ENCODE results near the gene AXL. TPM values are rescaled to one million over a fixed set of nuclear protein-coding genes. Genes with fewer than 3 reads are reported as not detected.
A peak's percentile ranks its signal among the peaks of the same experiment; 100 is the strongest.

The AXL gene
- total and polyA plus RNA-seq, 2 of the 13 experiments (the other 11 are each of a cell fraction or from before 2014, with no cell fraction given), result 0.71 to 5.9 TPM

DNA sequence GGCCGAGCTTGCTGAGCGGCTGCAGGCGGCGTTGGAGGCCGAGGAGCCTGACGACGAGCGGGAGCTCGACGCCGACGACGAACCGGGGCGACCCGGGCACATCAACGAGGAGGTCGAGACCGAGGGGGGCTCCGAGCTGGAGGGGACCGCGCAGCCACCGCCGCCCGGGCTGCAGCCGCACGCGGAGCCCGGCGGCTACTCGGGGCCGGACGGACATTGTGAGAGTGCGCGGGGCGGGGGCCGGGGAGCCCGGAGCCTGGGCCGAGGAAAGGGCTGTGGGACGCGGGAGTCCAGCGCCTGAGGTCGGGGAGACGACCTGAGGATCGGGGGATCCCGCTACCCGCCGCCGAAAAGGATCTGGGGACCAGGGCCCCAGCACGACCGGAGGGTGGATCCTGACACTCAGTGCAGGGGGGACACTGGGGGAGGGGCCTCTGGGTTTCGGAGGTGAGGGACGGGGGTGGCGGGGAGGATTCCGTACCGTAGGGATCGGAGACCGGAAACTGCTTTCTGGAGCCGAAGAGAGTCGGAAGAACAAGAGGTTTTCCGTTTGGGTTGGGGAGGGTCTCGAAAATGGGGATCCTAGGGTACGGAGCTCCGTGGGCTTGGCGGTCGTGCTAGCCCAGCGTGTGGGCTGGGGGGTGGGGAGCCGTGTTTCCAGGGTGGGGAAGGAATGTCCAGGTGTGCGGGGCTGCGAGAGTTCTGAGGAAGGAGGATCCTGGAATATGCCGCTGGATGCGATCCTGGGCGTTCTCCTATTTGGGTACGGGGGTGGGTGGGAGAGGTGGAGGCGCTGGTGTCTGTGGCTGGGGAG is 45.8 kb downstream of the AXL start (continued):
- TF ChIP-seq, protein P1, sequence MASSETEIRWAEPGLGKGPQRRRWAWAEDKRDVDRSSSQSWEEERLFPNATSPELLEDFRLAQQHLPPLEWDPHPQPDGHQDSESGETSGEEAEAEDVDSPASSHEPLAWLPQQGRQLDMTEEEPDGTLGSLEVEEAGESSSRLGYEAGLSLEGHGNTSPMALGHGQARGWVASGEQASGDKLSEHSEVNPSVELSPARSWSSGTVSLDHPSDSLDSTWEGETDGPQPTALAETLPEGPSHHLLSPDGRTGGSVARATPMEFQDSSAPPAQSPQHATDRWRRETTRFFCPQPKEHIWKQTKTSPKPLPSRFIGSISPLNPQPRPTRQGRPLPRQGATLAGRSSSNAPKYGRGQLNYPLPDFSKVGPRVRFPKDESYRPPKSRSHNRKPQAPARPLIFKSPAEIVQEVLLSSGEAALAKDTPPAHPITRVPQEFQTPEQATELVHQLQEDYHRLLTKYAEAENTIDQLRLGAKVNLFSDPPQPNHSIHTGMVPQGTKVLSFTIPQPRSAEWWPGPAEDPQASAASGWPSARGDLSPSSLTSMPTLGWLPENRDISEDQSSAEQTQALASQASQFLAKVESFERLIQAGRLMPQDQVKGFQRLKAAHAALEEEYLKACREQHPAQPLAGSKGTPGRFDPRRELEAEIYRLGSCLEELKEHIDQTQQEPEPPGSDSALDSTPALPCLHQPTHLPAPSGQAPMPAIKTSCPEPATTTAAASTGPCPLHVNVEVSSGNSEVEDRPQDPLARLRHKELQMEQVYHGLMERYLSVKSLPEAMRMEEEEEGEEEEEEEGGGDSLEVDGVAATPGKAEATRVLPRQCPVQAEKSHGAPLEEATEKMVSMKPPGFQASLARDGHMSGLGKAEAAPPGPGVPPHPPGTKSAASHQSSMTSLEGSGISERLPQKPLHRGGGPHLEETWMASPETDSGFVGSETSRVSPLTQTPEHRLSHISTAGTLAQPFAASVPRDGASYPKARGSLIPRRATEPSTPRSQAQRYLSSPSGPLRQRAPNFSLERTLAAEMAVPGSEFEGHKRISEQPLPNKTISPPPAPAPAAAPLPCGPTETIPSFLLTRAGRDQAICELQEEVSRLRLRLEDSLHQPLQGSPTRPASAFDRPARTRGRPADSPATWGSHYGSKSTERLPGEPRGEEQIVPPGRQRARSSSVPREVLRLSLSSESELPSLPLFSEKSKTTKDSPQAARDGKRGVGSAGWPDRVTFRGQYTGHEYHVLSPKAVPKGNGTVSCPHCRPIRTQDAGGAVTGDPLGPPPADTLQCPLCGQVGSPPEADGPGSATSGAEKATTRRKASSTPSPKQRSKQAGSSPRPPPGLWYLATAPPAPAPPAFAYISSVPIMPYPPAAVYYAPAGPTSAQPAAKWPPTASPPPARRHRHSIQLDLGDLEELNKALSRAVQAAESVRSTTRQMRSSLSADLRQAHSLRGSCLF (CRISPR knock-in tag; IDR thresholded peaks at IDR 0.05; ENCODE audit: borderline replicate concordance), result no peak
- TF ChIP-seq, protein P2, sequence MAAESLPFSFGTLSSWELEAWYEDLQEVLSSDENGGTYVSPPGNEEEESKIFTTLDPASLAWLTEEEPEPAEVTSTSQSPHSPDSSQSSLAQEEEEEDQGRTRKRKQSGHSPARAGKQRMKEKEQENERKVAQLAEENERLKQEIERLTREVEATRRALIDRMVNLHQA (CRISPR knock-in tag; IDR thresholded peaks at IDR 0.05), result no peak
- TF ChIP-seq FOXK2 (IDR thresholded peaks at IDR 0.05) (no peak), ZFYVE20 (CRISPR knock-in tag; IDR thresholded peaks at IDR 0.05; ENCODE audit: borderline replicate concordance, low read depth) (0 out of 2 replicates have a peak, but pooled peaks have one; percentile 50), ZNF75D (CRISPR knock-in tag; IDR thresholded peaks at IDR 0.05; ENCODE audit: borderline replicate concordance) (no peak), CREB1 (IDR thresholded peaks at IDR 0.05) (no peak), CREB1 (CRISPR knock-in tag; IDR thresholded peaks at IDR 0.05) (no peak), POLR2A (IDR thresholded peaks at IDR 0.05; ENCODE audit: insufficient read depth in 1 of 2, low read depth in 2 of 2, low read length in 2 of 2) (peak in 1 of 2 experiments; percentile 52), PCBP1 (IDR thresholded peaks at IDR 0.05; ENCODE audit: borderline replicate concordance, low read depth, low read length) (no peak), ZNF747 (CRISPR knock-in tag; IDR thresholded peaks at IDR 0.05; ENCODE audit: borderline replicate concordance) (no peak), NCOA1 (CRISPR knock-in tag; IDR thresholded peaks at IDR 0.05) (no peak), ELF1 (CRISPR knock-in tag; IDR thresholded peaks at IDR 0.05) (no peak), ZKSCAN1 (IDR thresholded peaks at IDR 0.05; ENCODE audit: low read length) (no peak)
- TF ChIP-seq, protein P3, sequence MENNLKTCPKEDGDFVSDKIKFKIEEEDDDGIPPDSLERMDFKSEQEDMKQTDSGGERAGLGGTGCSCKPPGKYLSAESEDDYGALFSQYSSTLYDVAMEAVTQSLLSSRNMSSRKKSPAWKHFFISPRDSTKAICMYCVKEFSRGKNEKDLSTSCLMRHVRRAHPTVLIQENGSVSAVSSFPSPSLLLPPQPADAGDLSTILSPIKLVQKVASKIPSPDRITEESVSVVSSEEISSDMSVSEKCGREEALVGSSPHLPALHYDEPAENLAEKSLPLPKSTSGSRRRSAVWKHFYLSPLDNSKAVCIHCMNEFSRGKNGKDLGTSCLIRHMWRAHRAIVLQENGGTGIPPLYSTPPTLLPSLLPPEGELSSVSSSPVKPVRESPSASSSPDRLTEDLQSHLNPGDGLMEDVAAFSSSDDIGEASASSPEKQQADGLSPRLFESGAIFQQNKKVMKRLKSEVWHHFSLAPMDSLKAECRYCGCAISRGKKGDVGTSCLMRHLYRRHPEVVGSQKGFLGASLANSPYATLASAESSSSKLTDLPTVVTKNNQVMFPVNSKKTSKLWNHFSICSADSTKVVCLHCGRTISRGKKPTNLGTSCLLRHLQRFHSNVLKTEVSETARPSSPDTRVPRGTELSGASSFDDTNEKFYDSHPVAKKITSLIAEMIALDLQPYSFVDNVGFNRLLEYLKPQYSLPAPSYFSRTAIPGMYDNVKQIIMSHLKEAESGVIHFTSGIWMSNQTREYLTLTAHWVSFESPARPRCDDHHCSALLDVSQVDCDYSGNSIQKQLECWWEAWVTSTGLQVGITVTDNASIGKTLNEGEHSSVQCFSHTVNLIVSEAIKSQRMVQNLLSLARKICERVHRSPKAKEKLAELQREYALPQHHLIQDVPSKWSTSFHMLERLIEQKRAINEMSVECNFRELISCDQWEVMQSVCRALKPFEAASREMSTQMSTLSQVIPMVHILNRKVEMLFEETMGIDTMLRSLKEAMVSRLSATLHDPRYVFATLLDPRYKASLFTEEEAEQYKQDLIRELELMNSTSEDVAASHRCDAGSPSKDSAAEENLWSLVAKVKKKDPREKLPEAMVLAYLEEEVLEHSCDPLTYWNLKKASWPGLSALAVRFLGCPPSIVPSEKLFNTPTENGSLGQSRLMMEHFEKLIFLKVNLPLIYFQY (CRISPR knock-in tag; IDR thresholded peaks at IDR 0.05; ENCODE audit: borderline replicate concordance), result no peak
- TF ChIP-seq, protein P4, sequence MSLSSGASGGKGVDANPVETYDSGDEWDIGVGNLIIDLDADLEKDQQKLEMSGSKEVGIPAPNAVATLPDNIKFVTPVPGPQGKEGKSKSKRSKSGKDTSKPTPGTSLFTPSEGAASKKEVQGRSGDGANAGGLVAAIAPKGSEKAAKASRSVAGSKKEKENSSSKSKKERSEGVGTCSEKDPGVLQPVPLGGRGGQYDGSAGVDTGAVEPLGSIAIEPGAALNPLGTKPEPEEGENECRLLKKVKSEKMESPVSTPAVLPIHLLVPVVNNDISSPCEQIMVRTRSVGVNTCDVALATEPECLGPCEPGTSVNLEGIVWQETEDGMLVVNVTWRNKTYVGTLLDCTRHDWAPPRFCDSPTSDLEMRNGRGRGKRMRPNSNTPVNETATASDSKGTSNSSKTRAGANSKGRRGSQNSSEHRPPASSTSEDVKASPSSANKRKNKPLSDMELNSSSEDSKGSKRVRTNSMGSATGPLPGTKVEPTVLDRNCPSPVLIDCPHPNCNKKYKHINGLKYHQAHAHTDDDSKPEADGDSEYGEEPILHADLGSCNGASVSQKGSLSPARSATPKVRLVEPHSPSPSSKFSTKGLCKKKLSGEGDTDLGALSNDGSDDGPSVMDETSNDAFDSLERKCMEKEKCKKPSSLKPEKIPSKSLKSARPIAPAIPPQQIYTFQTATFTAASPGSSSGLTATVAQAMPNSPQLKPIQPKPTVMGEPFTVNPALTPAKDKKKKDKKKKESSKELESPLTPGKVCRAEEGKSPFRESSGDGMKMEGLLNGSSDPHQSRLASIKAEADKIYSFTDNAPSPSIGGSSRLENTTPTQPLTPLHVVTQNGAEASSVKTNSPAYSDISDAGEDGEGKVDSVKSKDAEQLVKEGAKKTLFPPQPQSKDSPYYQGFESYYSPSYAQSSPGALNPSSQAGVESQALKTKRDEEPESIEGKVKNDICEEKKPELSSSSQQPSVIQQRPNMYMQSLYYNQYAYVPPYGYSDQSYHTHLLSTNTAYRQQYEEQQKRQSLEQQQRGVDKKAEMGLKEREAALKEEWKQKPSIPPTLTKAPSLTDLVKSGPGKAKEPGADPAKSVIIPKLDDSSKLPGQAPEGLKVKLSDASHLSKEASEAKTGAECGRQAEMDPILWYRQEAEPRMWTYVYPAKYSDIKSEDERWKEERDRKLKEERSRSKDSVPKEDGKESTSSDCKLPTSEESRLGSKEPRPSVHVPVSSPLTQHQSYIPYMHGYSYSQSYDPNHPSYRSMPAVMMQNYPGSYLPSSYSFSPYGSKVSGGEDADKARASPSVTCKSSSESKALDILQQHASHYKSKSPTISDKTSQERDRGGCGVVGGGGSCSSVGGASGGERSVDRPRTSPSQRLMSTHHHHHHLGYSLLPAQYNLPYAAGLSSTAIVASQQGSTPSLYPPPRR (CRISPR knock-in tag; IDR thresholded peaks at IDR 0.05; ENCODE audit: borderline replicate concordance), result no peak

Measured in HepG2 (cell line).